ENCODE measurements around the gene OGFR.

The OGFR gene

DNA sequence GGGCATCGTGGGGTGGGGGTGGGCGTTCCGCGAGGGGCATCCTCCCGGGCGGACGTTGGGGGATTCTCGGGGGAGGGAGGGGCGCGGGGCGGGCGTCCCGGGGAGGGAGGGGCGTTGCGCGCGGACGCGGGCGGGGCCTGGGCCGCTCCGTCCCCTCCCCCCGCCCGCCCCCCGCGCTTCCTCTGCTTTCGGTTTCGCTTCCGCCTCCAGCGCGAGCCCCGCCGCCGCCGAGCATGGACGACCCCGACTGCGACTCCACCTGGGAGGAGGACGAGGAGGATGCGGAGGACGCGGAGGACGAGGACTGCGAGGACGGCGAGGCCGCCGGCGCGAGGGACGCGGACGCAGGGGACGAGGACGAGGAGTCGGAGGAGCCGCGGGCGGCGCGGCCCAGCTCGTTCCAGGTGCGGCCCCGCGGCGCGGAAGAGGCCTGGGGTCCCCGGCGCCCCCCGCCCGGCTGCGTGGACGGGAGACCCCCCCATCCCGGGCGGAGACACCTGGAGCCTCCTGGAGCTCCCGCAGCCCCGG is at the start of gene OGFR:
OGFR (plus strand) TSS at position 209 of the 528 bp plus-strand sequence; CDS start at position 234, 25 bp downstream.
- DNase-seq = peak; percentile 70

GRCh38 chr20:62754991-62755356 is 49.7 kb upstream of the OGFR start:
- DNase-seq = no peak

GRCh38 chr20:62755817-62756724 is 48.6 kb upstream of the OGFR start:
- no peak for DNase-seq

DNA sequence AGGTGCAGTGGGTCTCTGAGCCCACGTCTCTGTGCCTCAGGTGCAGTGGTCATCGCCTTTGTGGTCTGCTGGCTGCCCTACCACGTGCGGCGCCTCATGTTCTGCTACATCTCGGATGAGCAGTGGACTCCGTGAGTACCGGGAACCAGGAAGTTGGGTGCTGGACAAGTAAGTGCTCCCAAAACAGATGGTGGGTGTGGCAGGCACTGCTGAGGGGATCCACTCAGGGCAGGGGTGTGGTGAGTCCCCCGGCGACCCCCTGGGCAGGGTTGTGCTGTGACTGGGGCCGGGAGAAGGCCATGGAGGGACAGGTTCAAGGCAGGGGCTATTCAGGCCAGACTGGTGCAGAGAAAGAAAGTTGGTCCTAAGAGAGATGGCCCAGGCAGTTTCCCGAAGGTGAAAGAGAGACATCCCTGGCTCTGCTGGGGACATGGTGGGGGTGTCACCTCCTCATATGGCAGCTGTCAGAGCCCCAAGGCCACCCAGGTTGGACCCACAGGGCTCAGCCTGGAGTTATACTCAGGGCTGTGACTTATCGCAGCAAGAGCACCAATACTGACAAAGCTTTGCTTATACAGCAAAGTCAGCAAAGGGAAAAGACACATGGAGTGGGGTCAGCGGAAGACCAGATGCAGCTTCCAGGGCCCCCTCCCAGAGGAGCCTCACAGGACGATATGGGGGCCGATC is 46.3 kb upstream of the OGFR start:
- DNase-seq = no peak

DNA sequence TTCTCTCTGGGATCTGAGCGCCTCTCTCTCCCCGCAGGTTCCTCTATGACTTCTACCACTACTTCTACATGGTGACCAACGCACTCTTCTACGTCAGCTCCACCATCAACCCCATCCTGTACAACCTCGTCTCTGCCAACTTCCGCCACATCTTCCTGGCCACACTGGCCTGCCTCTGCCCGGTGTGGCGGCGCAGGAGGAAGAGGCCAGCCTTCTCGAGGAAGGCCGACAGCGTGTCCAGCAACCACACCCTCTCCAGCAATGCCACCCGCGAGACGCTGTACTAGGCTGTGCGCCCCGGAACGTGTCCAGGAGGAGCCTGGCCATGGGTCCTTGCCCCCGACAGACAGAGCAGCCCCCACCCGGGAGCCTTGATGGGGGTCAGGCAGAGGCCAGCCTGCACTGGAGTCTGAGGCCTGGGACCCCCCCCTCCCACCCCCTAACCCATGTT is 44.6 kb upstream of the OGFR start:
- no peak for DNase-seq

GRCh38 chr20:62760471-62760855 is 44.2 kb upstream of the OGFR start:
- no peak for DNase-seq

- DNase-seq = no peak
These were observed 43.5 kb upstream of the OGFR start for GRCh38 chr20:62760856-62761758.

GRCh38 chr20:62761759-62762131 is 42.9 kb upstream of the OGFR start:
- DNase-seq = no peak

- DNase-seq = no peak
These were observed 42.3 kb upstream of the OGFR start for GRCh38 chr20:62762376-62762775.

DNA sequence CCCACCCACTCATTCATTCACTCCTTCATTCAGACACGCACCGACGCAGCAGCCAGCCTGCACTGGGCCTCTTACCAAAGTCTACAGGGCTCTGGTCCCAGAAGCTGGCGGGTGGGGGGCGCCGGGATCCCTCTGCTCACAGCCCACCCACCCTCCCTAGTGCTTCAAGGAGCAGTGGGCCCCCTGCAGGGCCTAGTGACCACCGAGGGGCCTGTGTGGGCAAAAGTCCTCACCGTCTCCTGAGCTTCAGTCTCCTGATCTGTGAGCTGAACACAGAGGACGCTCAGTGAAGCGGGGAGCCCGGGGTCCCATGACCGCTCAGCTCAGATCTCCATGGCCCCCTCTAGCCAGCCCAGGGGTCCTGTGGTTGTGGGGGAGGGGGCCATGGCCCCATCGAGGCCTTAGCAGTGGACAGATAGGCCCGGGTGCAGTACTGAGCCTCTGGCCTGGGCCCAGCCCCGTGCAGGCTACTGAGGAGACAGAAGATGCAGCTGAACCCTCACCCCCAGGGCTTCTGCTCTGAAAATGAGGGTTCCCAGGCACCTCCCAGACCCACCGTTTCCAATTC is 41.8 kb upstream of the OGFR start:
- DNase-seq = no peak

DNA sequence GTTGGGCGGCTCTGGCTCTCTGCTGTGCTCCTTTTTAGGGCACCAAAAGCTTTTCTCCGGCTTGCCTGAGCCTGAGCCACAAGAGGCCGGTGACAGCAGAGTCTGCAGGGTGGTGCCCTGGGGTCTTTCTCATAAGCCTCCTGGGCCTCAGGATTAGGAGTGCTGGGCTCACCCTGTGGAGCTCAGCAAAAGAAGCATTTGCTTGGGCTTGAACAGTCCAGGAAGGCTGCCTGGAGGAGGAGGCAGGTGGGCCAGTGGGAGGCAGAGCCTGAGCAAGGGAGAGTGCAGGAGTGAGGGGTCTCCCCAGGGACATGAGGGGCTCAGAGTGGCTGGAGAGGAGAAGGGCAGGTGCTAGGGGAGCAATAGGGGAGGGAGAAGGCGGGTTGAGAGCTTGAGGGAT is 41.2 kb upstream of the OGFR start:
- no peak for DNase-seq

DNA sequence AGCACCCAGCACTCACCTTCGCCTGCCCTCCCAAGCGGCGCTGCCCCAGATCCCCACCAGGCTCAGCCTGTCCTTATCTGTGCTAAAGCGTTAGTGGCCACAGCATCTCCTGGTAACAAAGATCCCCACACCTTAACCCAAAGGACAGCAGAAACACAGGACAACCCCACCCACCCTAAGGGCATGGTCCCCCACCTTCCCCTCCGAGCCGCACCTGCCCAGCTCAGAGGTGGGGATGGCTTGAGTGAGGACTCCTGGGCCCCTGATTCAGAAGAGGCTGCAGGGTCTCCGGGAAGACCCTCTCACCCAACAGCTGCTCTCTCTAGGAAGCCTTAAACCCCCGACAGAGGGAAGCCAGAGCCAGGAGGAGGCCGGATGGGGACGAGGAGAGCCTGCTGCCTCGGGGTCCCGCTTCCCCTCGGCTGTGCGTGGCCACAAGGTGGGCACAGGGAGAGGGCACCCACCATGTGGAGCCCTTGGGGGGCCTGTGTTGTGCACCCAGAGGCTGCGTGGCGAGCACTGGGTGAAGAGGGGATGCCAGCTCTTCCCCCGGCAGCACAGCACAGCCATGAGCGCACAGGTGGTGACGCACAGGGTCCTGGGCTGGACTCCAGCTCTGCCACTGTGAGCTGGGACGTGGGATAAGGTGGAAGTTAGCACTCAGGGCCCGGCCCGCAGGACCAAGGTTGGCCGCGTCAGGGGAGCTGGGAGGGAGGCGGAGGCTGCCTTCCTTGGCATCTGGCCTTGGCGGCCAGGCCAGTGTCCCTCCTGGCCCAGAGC is 40.3 kb upstream of the OGFR start:
- DNase-seq = no peak

- DNase-seq = no peak
These were observed 39.6 kb upstream of the OGFR start for GRCh38 chr20:62765021-62765420.

- no peak for DNase-seq
These were observed 39.1 kb upstream of the OGFR start for GRCh38 chr20:62765432-62766070.

DNA sequence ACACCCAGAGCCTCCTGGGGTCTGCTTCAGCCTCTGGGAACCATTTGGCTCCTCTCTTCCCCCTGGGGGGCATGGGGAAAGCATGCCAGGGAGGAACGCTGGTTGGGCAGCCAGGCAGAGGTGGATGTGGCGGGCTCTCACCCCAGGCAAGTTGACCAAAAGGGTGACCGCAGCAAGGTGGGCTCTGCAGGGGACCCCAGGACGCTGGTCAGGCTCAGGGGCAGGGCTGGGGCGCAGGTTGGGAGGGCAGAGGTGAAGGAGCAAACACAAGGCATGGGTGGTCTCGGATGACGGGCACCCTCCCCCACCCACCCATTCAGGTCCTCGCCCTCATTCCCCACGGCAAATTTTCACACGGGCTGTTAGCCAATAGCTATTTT is 38.6 kb upstream of the OGFR start:
- DNase-seq = no peak

- DNase-seq = no peak
These were observed 37.9 kb upstream of the OGFR start for GRCh38 chr20:62766716-62767115.

- no peak for DNase-seq
These were observed 36.4 kb upstream of the OGFR start for GRCh38 chr20:62768234-62768546.

GRCh38 chr20:62768551-62769287 is 35.9 kb upstream of the OGFR start:
- DNase-seq = no peak

DNA sequence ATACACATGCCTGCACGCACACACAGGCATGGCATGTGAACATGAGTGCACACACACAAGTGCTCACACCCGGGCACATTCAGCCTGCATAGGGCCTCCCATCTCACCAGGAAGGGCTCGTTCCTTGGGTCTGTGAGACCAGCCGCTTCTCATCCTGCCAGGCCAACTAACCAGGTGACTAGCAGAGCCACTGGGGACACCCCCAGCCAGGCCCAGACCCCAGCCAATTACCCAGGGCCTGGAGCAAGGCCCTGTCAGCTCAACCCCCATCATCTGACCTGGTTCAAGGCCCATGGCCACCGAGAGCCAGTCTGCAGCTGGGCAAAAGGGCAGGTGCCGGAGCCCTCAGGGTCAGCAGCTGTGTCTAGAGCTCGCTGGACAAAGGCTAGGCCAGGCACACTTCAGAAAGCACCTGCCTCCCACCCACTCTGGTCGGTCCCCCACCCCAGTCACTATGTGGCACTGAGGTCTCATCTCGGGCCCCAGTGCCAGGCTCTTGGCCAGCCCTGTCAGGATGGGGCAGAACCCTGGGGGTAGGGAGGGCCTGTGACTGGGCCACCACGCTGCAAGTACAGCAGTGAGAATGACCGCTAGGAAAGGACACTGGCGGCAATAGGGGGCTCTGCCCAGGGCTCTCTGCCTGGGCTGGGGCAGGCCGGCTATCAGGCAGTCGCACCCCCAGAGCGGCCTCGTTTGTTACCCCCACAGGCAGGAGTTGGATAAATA is 35.1 kb upstream of the OGFR start:
- no peak for DNase-seq
